GM06990 (cell line): ENCODE data around the gene SYNDIG1L.

Experiments
- DNase-seq: peaks from one replicate; pipeline ENCODE4 v3.0.0-alpha.2; 2011; ENCODE audit not compliant: insufficient read length; ENCODE audit errors: extremely low read depth
- H3K27me3 ChIP-seq: replicated peaks from 2 replicates; pipeline ENCODE4 v1.6.0; 2011; ENCODE audit warnings: low read length; ENCODE audit not compliant: control insufficient read depth, insufficient read depth
- H3K36me3 ChIP-seq: 2 replicates; pipeline ENCODE4 v1.5.1; 2011; ENCODE audit warnings: low read length; ENCODE audit not compliant: control insufficient read depth, insufficient read depth
- H3K4me3 ChIP-seq: replicated peaks from 2 replicates; pipeline ENCODE4 v1.5.1; 2011; ENCODE audit warnings: low read depth, mild to moderate bottlenecking, control low read depth, low read length
- CTCF ChIP-seq: IDR thresholded peaks from 2 replicates; pipeline ENCODE4 v1.5.1; 2011; ENCODE audit warnings: low read length, control low read depth, mild to moderate bottlenecking, inconsistent platforms; ENCODE audit not compliant: insufficient read depth, poor library complexity, severe bottlenecking

SYNDIG1L gene

DNA sequence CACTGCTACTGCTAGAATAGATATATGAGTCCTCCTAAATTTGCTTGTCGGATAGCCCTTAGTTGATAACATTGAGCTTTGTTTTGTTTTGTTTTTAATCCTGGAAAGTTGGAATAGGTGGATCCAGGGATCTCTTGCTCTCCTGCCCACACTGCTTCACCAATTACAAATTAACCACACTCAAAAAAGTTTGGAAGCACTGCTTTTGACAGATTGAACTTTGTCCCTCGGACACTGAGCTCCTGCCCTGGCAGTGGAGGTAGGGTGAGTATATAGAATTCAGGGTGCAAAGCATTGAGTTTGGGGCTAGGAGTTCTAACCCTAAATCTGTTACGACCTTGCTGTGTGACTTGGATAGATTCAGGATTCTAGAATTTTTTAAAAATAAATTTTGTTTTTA lies 15.1 kb upstream of the SYNDIG1L start:
- no peak overlapping the region for H3K4me3 ChIP-seq
- DNase-seq = no peak
- H3K27me3 ChIP-seq = no peaks in the 10 kb centered on the region; the same call in 1 of the 2 replicates
- no peaks in the 10 kb centered on the region for H3K36me3 ChIP-seq
- TF ChIP-seq CTCF = no peak

- no peak for DNase-seq
- TF ChIP-seq CTCF = no peak
- Histone ChIP-seq H3K36me3 (no peaks in the 10 kb centered on the region), H3K4me3 (no peak overlapping the region), H3K27me3 (no peaks in the 10 kb centered on the region; the same call in 1 of the 2 replicates)
Observed at GRCh38 chr14:74438351-74438915, 12.4 kb upstream of the SYNDIG1L start.

DNA sequence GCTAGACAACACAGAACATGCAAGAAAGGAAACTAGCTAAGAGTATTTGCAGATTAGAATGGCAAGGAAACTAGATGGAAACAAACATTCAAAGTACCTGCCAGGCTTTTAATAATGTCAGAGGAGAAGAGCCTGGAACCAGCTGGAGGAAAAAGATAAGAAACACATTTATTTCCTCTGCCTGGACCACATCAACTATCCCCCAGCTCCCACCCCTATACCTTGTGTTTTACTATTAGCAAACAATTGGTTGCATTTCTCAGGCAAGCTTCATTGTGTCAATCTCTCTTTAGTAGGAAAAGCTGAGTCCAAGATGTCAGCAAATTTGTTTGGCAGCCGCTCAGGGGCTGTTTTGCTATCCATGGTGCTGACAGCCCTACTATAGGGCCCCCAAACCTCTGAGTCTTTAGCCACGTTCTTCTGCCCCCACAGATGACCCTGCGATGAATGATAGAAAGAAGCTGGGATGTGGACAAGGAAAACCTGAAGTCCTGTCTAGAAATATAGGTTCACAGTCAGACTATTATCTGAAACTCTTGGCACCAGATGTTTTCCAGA lies 11.6 kb upstream of the SYNDIG1L start:
- Histone ChIP-seq H3K4me3 (no peak overlapping the region), H3K27me3 (no peaks in the 10 kb centered on the region; the same call in 1 of the 2 replicates), H3K36me3 (no peaks in the 10 kb centered on the region)
- no peak for DNase-seq
- no peak for TF ChIP-seq CTCF

DNA sequence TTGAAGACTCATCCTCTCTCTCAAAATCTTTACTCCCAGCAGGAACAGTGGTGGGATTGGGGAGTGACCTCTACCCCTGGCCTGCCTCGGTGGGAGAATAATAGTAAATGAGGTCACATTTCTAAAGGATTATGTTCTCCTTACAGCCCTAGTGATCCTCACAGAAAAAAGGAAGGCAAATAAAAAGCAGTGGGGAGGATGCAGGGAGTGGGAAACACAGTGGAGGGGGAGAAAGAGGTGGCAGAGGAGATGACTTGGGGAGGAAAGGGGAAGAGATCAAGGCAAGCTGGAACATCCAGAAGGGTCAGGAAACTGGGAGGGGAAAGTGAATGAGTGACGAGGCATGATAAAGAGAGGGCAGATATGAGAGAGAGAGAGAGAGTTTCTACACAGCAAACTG lies 8.3 kb upstream of the SYNDIG1L start:
- no peak for DNase-seq
- H3K27me3 ChIP-seq = no peaks in the 10 kb centered on the region
- TF ChIP-seq CTCF = no peak

GRCh38 chr14:74429991-74430390 lies 4.0 kb upstream of the SYNDIG1L start:
- no peaks in the 10 kb centered on the region; the same call in none of the 2 replicates for H3K27me3 ChIP-seq
- no peak overlapping the region for H3K4me3 ChIP-seq
- H3K36me3 ChIP-seq = no peaks in the 10 kb centered on the region
- TF ChIP-seq CTCF = no peak
- DNase-seq = no peak

More for the DNA sequence above, 8.3 kb upstream of the SYNDIG1L start:
- Histone ChIP-seq H3K4me3 (no peak overlapping the region), H3K36me3 (no peaks in the 10 kb centered on the region)
